IMR-90 (cell line): ENCODE results near the gene RETREG1. TPM values are rescaled to one million over a fixed set of nuclear protein-coding genes. Genes with fewer than 3 reads are reported as not detected.
A peak's percentile ranks its signal among the peaks of the same experiment; 100 is the strongest.

Experiments
- ATAC-seq: fragments of 200-7000 bp; cut with Tn5 transposase; 2 replicates; pipeline ENCODE4 v1.9.1; 2020; ENCODE audit warnings: low read depth, mild to moderate bottlenecking, moderate library complexity
- BruUV-seq: library from RNA; stranded (reverse); fragments of 400-500 nt; replicated peaks from 2 replicates; lab custom pipeline; 2021; lab: Mats Ljungman, UMichigan
- CTCF ChIA-PET: fragments of 300-600 bp; formaldehyde crosslinking; extraction: SDS; loops from one replicate; lab custom pipeline; 2021; ENCODE audit warnings: antibody characterized with exemption; lab: Yijun Ruan, JAX
- POLR2A ChIA-PET: fragments of 300-600 bp; sonication (Branson Sonifier 250); formaldehyde crosslinking; loops from one replicate; lab custom pipeline; 2022; ENCODE audit warnings: antibody characterized with exemption; ENCODE audit not compliant: unreplicated experiment; lab: Charles Lee
- DNase-seq: peaks from one replicate; pipeline ENCODE4 v3.0.0; 2013
- H2AFZ ChIP-seq: replicated peaks from 2 replicates; pipeline ENCODE3; 2013; ENCODE audit warnings: low read length, mild to moderate bottlenecking; ENCODE audit not compliant: poor library complexity
- H2AK5ac ChIP-seq: 2 replicates; pipeline ENCODE4 v1.6.1; 2013; ENCODE audit warnings: low read depth, low read length, inconsistent platforms
- H2AK9ac ChIP-seq: replicated peaks from 2 replicates; pipeline ENCODE3; 2013; ENCODE audit warnings: mild to moderate bottlenecking, low read depth, low read length, moderate library complexity; ENCODE audit not compliant: poor library complexity
- H2BK120ac ChIP-seq: 2 replicates; pipeline ENCODE4 v1.6.1; 2013; ENCODE audit warnings: low read depth, low read length, inconsistent platforms
- H2BK15ac ChIP-seq: 3 replicates; pipeline ENCODE4 v1.6.1; 2013; ENCODE audit warnings: low read depth, low read length, inconsistent platforms
- H2BK20ac ChIP-seq: 2 replicates; pipeline ENCODE4 v1.6.1; 2013; ENCODE audit warnings: low read depth, mild to moderate bottlenecking, inconsistent platforms, low read length, moderate library complexity
- H2BK5ac ChIP-seq: 2 replicates; pipeline ENCODE4 v1.6.1; 2013; ENCODE audit warnings: mild to moderate bottlenecking, low read depth, low read length, inconsistent platforms; ENCODE audit not compliant: poor library complexity, severe bottlenecking
- H3K14ac ChIP-seq: replicated peaks from 2 replicates; pipeline ENCODE4 v1.6.1; 2013; ENCODE audit warnings: low read depth, low read length, inconsistent platforms
- H3K18ac ChIP-seq: 2 replicates; pipeline ENCODE4 v1.6.1; 2013; ENCODE audit warnings: low read depth, low read length, control low read depth
- H3K23ac ChIP-seq: 2 replicates; pipeline ENCODE4 v1.6.1; 2013; ENCODE audit warnings: low read depth, low read length, inconsistent platforms
- H3K27ac ChIP-seq: 2 replicates; pipeline ENCODE4 v1.5.1; 2013; ENCODE audit warnings: mild to moderate bottlenecking, control low read depth, low read length; ENCODE audit not compliant: insufficient read depth
- H3K27me3 ChIP-seq: 2 replicates; pipeline ENCODE4 v1.6.1; 2013; ENCODE audit warnings: low read length; ENCODE audit not compliant: control insufficient read depth, insufficient read depth
- H3K36me3 ChIP-seq: 2 replicates; pipeline ENCODE4 v1.6.1; 2013; ENCODE audit warnings: low read length, mixed read lengths; ENCODE audit not compliant: control insufficient read depth, insufficient read depth
- H3K4ac ChIP-seq: 2 replicates; pipeline ENCODE4 v1.6.1; 2013; ENCODE audit warnings: low read depth, low read length, inconsistent platforms
- H3K4me1 ChIP-seq: 2 replicates; pipeline ENCODE4 v1.6.1; 2013; ENCODE audit warnings: low read length, mixed read lengths; ENCODE audit not compliant: control insufficient read depth, insufficient read depth
- H3K4me2 ChIP-seq: 2 replicates; pipeline ENCODE4 v1.6.1; 2013; ENCODE audit warnings: low read depth, mild to moderate bottlenecking, control low read depth, low read length, moderate library complexity
- H3K4me3 ChIP-seq: 2 replicates; pipeline ENCODE4 v1.5.1; 2013; ENCODE audit warnings: low read depth, mild to moderate bottlenecking, control low read depth, low read length, moderate library complexity; ENCODE audit not compliant: insufficient read depth
- H3K56ac ChIP-seq: 2 replicates; pipeline ENCODE4 v1.6.1; 2013; ENCODE audit warnings: low read length, inconsistent platforms; ENCODE audit not compliant: insufficient read depth; ENCODE audit errors: extremely low read depth
- H3K79me1 ChIP-seq, 2 experiments: 2 replicates each; pipeline ENCODE4 v1.6.1; 2013; ENCODE audit warnings: low read length in 2 of 2, inconsistent platforms in 1 of 2, low read depth in 1 of 2
- H3K9ac ChIP-seq: 2 replicates; pipeline ENCODE4 v1.6.1; 2013; ENCODE audit warnings: low read depth, low read length, control low read depth
- H3K9me1 ChIP-seq: 2 replicates; pipeline ENCODE4 v1.6.1; 2013; ENCODE audit warnings: low read length, inconsistent platforms; ENCODE audit not compliant: insufficient read depth
- H3K9me3 ChIP-seq: 2 replicates; pipeline ENCODE4 v1.6.1; 2013; ENCODE audit warnings: low read length; ENCODE audit not compliant: control insufficient read depth, insufficient read depth
- H4K20me1 ChIP-seq: 2 replicates; pipeline ENCODE4 v1.6.1; 2013; ENCODE audit warnings: low read length, inconsistent platforms; ENCODE audit not compliant: insufficient read depth
- H4K5ac ChIP-seq: 2 replicates; pipeline ENCODE4 v1.6.1; 2013; ENCODE audit warnings: mild to moderate bottlenecking, low read depth, low read length, control low read depth
- H4K8ac ChIP-seq, 2 experiments: 2 replicates each; pipeline ENCODE4 v1.6.1; 2013; ENCODE audit warnings: low read depth in 2 of 2, low read length in 2 of 2, control low read depth in 1 of 2, inconsistent platforms in 1 of 2
- H4K91ac ChIP-seq: 2 replicates; pipeline ENCODE4 v1.6.1; 2013; ENCODE audit warnings: low read depth, low read length, inconsistent platforms; ENCODE audit not compliant: insufficient read depth
- BHLHE40 ChIP-seq: fragments of 150-350 bp; IDR thresholded peaks from 2 replicates; pipeline ENCODE4 v1.6.1; 2016; ENCODE audit warnings: mild to moderate bottlenecking, low read depth, low read length
- CEBPB ChIP-seq: IDR thresholded peaks from 2 replicates; pipeline ENCODE4 v1.6.1; 2012; ENCODE audit warnings: low read depth, low read length, improper control_type of control experiment
- CHD1 ChIP-seq: IDR thresholded peaks from 2 replicates; pipeline ENCODE4 v1.6.1; 2012; ENCODE audit warnings: low read depth, low read length, improper control_type of control experiment
- CTCF ChIP-seq: conservative IDR thresholded peaks from 2 replicates; pipeline ENCODE4 v1.5.1; 2012; ENCODE audit warnings: mild to moderate bottlenecking, low read depth, low read length, improper control_type of control experiment
- ELK1 ChIP-seq: fragments of 150-350 bp; IDR thresholded peaks from 2 replicates; pipeline ENCODE4 v1.6.1; 2016; ENCODE audit warnings: low read depth, mild to moderate bottlenecking, low read length, moderate library complexity, borderline replicate concordance
- FOS ChIP-seq: fragments of 150-350 bp; IDR thresholded peaks from 2 replicates; pipeline ENCODE4 v1.6.1; 2016; ENCODE audit warnings: low read depth, low read length
- MAFK ChIP-seq: IDR thresholded peaks from 2 replicates; pipeline ENCODE4 v1.6.1; 2012; ENCODE audit warnings: low read depth, low read length, improper control_type of control experiment
- MAZ ChIP-seq: IDR thresholded peaks from 2 replicates; pipeline ENCODE4 v1.6.1; 2012; ENCODE audit warnings: low read depth, mild to moderate bottlenecking, low read length, improper control_type of control experiment, moderate library complexity, borderline replicate concordance
- MXI1 ChIP-seq: IDR thresholded peaks from 2 replicates; pipeline ENCODE4 v1.6.1; 2012; ENCODE audit warnings: low read depth, mild to moderate bottlenecking, low read length, moderate library complexity, borderline replicate concordance
- POLR2A ChIP-seq: IDR thresholded peaks from 2 replicates; pipeline ENCODE4 v1.6.1; 2012; ENCODE audit warnings: mild to moderate bottlenecking, low read depth, low read length
- RAD21 ChIP-seq: IDR thresholded peaks from 2 replicates; pipeline ENCODE4 v1.6.1; 2012; ENCODE audit warnings: low read length, improper control_type of control experiment
- RCOR1 ChIP-seq: IDR thresholded peaks from 2 replicates; pipeline ENCODE4 v1.6.1; 2012; ENCODE audit warnings: mild to moderate bottlenecking, low read length, improper control_type of control experiment; ENCODE audit not compliant: insufficient replicate concordance
- RFX5 ChIP-seq: IDR thresholded peaks from 2 replicates; pipeline ENCODE4 v1.8.0; 2012; ENCODE audit warnings: low read depth, mild to moderate bottlenecking, low read length, moderate library complexity
- SMC3 ChIP-seq: fragments of 150-350 bp; IDR thresholded peaks from 2 replicates; pipeline ENCODE4 v1.6.1; 2016; ENCODE audit warnings: low read depth, mild to moderate bottlenecking, antibody characterized with exemption, low read length, moderate library complexity
- USF2 ChIP-seq: fragments of 150-350 bp; IDR thresholded peaks from 2 replicates; pipeline ENCODE4 v1.6.1; 2017; ENCODE audit warnings: mild to moderate bottlenecking, antibody characterized with exemption, low read length, low read depth
- WGBS, 2 experiments: methylation state at CpG; one replicate each; pipeline versions ENCODE4 v1.1.5 to v1.1.7; 2013; ENCODE audit warnings: missing lambda C conversion rate in 2 of 2; ENCODE audit not compliant: insufficient read length in 1 of 2; ENCODE audit errors: extremely low coverage in 2 of 2; 5-methylcytosine and 5-hydroxymethylcytosine counted together
- dilution Hi-C: fragments of 300-500 bp; cut with HindIII; formaldehyde crosslinking; loops from one replicate; pipeline ENCODE4 v1.14.3; 2018; ENCODE audit warnings: low sequenced_read_pairs; ENCODE audit not compliant: unreplicated experiment
- in situ Hi-C: fragments of 300-500 bp; cut with MboI; formaldehyde crosslinking; loops from 3 replicates; pipeline ENCODE4 v1.14.3; 2019; ENCODE audit warnings: low sequenced_read_pairs, inconsistent platforms, mixed read lengths
- intact Hi-C: fragments of 100-400 bp; cut with micrococcal nuclease; formaldehyde crosslinking; loops from 2 replicates; pipeline ENCODE4 v1.10.0; 2022
- polyA plus RNA-seq, 3 experiments: library from polyadenylated mRNA; depleted of rRNA; stranded (reverse); fragments of >200 nt; gene quantifications; 2 replicates each; pipeline ENCODE4 v1.2.3, GENCODE V29; 2012; ENCODE audit warnings: low replicate concordance in 1 of 3
- total RNA-seq: library from RNA; depleted of rRNA; stranded (reverse); fragments of >200 nt; gene quantifications from 2 replicates; pipeline ENCODE4 v1.2.3, GENCODE V29; 2012

Gene RETREG1
- total and polyA plus RNA-seq, 2 of the 4 experiments (the other 2 are of a cell fraction) = not detected

GRCh38 chr5:16492398-16493140 lies 124.2 kb downstream of the RETREG1 start:
- Histone ChIP-seq H3K27me3 (peaks cover 21% of the 10 kb centered on the region), H4K20me1 (no peaks in the 10 kb centered on the region), H3K79me1 (no peaks in the 10 kb centered on the region), H2BK120ac (no peak overlapping the region), H2AK5ac (no peak overlapping the region), H3K4me3 (no peak overlapping the region), H2BK20ac (no peak overlapping the region), H3K9ac (no peak overlapping the region), H3K9me1 (no peaks in the 10 kb centered on the region), H3K56ac (no peak overlapping the region), H4K91ac (no peak overlapping the region), H3K27ac (no peak overlapping the region), H2AK9ac (no peak overlapping the region), H3K4me1 (no peaks in the 10 kb centered on the region), H2AFZ (no peak overlapping the region), H2BK5ac (no peak overlapping the region), H3K23ac (no peak overlapping the region), H3K4ac (no peak overlapping the region), H3K4me2 (no peak overlapping the region), H3K14ac (no peak overlapping the region), H2BK15ac (no peak overlapping the region), H4K8ac (no peak overlapping the region), H3K36me3 (no peaks in the 10 kb centered on the region), H4K5ac (no peak overlapping the region), H3K9me3 (peaks cover 3% of the 10 kb centered on the region; the same call in 1 of the 2 replicates), H3K18ac (no peak overlapping the region)
- CTCF ChIA-PET = interaction anchor here (0.6 kb wide), 1 partner anchor 70 kb away, joined by 4 read pairs; no protein-coding TSS in a partner anchor
- ATAC-seq (no peak), DNase-seq (peak; percentile 58)
- POLR2A ChIA-PET = no interaction called here
- no TSS peak for BruUV-seq
- WGBS, 2 experiments = 55% methylated on average over 5 of the region's 10 CpGs; no CpG with 5 or more reads in 1 of the 2 experiments
- in situ Hi-C loops (loop anchor here (25.0 kb wide), 1 partner anchor 1820 kb away; no protein-coding TSS in a partner anchor), intact Hi-C loops (no loop called here), dilution Hi-C loops (no loop called here)
- TF ChIP-seq CEBPB (no peak), CTCF (no peak), BHLHE40 (no peak), SMC3 (no peak), MXI1 (no peak), ELK1 (no peak), POLR2A (no peak), MAFK (no peak), MAZ (no peak), RCOR1 (no peak), FOS (no peak), CHD1 (no peak), RAD21 (no peak), USF2 (no peak), RFX5 (no peak)
